ENCODE measurements around the gene CNKSR2. TPM values are rescaled to one million over a fixed set of nuclear protein-coding genes. Genes with fewer than 3 reads are reported as not detected.
"Not testable (repeated sequence)": the region's sequence is repeated elsewhere in the genome, so short reads cannot be mapped to it uniquely, and the experiment has no call there.

CNKSR2 gene
- polyA plus RNA-seq, 4 donors = under 0.01 to 0.27 (median 0.25) TPM; not detected in 1

DNA sequence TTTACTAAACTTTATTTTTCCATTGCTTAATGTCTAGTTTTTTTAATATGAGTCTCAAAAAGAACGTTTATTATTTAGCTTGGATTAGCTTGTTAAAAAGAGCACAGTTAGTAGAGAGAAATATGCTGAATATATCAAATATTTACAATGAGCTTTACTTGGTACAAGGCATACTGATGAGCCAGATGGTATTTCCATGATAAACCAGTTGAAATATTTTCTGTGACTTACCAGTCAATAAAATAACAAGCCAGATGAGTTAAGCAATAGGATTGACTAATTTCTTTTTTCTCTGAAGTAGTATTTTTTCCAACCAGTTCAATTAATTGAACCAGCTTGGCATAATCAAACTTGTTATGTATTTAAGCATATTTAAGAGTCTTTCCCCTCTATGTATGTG, 149.8 kb downstream of the CNKSR2 start:
- Histone ChIP-seq H3K27me3 (ENCODE audit: control insufficient read depth in 3 of 3, insufficient read depth in 3 of 3, low read length in 3 of 3) (no peaks in the 10 kb centered on the region), H3K27ac (ENCODE audit: low read depth in 1 of 3, low read length in 2 of 3) (no peak overlapping the region), H3K4me3 (ENCODE audit: low read depth in 1 of 3, low read length in 3 of 3) (no peak overlapping the region), H3K36me3 (ENCODE audit: control insufficient read depth in 3 of 3, insufficient read depth in 2 of 3, low read depth in 1 of 3, low read length in 3 of 3) (no peaks in the 10 kb centered on the region), H3K9me3 (ENCODE audit: control insufficient read depth in 2 of 2, insufficient read depth in 1 of 2, low read depth in 1 of 2, low read length in 1 of 2) (no peaks in the 10 kb centered on the region), H3K4me1 (ENCODE audit: control insufficient read depth in 3 of 3, insufficient read depth in 2 of 3, low read depth in 1 of 3, low read length in 2 of 3) (no peaks in the 10 kb centered on the region)
- no peak for FAIRE-seq
- DNase-seq = no peak
- WGBS, 3 donors = 36 to 57% (median 43%) methylated on average over 1 of the region's 1 CpG

GRCh38 chrX:21528076-21528475, 153.9 kb downstream of the CNKSR2 start:
- Histone ChIP-seq H3K4me1 (ENCODE audit: control insufficient read depth in 3 of 3, insufficient read depth in 2 of 3, low read depth in 1 of 3, low read length in 2 of 3) (no peaks in the 10 kb centered on the region), H3K36me3 (ENCODE audit: control insufficient read depth in 3 of 3, insufficient read depth in 2 of 3, low read depth in 1 of 3, low read length in 3 of 3) (no peaks in the 10 kb centered on the region), H3K27me3 (ENCODE audit: control insufficient read depth in 3 of 3, insufficient read depth in 3 of 3, low read length in 3 of 3) (no peaks in the 10 kb centered on the region), H3K9me3 (ENCODE audit: control insufficient read depth in 2 of 2, insufficient read depth in 1 of 2, low read depth in 1 of 2, low read length in 1 of 2) (no peaks in the 10 kb centered on the region), H3K4me3 (ENCODE audit: low read depth in 1 of 3, low read length in 3 of 3) (no peak overlapping the region), H3K27ac (ENCODE audit: low read depth in 1 of 3, low read length in 2 of 3) (no peak overlapping the region)
- FAIRE-seq (no peak), DNase-seq (no peak)

GRCh38 chrX:21529771-21530170, 155.6 kb downstream of the CNKSR2 start:
- 69 to 87% (median 82%) methylated on average over 2 of the region's 2 CpGs for WGBS, 3 donors
- no peak for FAIRE-seq

GRCh38 chrX:21544642-21545041, 170.4 kb downstream of the CNKSR2 start:
- not testable (repeated sequence) for H3K27ac ChIP-seq (ENCODE audit: low read depth in 1 of 3, low read length in 2 of 3); H3K4me1 ChIP-seq (ENCODE audit: control insufficient read depth in 3 of 3, insufficient read depth in 2 of 3, low read depth in 1 of 3, low read length in 2 of 3); FAIRE-seq; H3K36me3 ChIP-seq (ENCODE audit: control insufficient read depth in 3 of 3, insufficient read depth in 2 of 3, low read depth in 1 of 3, low read length in 3 of 3); H3K27me3 ChIP-seq (ENCODE audit: control insufficient read depth in 3 of 3, insufficient read depth in 3 of 3, low read length in 3 of 3); H3K4me3 ChIP-seq (ENCODE audit: low read depth in 1 of 3, low read length in 3 of 3); H3K9me3 ChIP-seq (ENCODE audit: control insufficient read depth in 2 of 2, insufficient read depth in 1 of 2, low read depth in 1 of 2, low read length in 1 of 2); DNase-seq
- WGBS, 3 donors = 82 to 93% (median 89%) methylated on average over 9 to 10 of the region's 10 CpGs

More at GRCh38 chrX:21529771-21530170, 155.6 kb downstream of the CNKSR2 start:
- no peak overlapping the region for H3K27ac ChIP-seq (ENCODE audit: low read depth in 1 of 3, low read length in 2 of 3)
- no peaks in the 10 kb centered on the region for H3K4me1 ChIP-seq (ENCODE audit: control insufficient read depth in 3 of 3, insufficient read depth in 2 of 3, low read depth in 1 of 3, low read length in 2 of 3)
- H3K36me3 ChIP-seq (ENCODE audit: control insufficient read depth in 3 of 3, insufficient read depth in 2 of 3, low read depth in 1 of 3, low read length in 3 of 3) = no peaks in the 10 kb centered on the region
- DNase-seq = no peak
- no peaks in the 10 kb centered on the region for H3K27me3 ChIP-seq (ENCODE audit: control insufficient read depth in 3 of 3, insufficient read depth in 3 of 3, low read length in 3 of 3)
- no peaks in the 10 kb centered on the region for H3K9me3 ChIP-seq (ENCODE audit: control insufficient read depth in 2 of 2, insufficient read depth in 1 of 2, low read depth in 1 of 2, low read length in 1 of 2)
- H3K4me3 ChIP-seq (ENCODE audit: low read depth in 1 of 3, low read length in 3 of 3) = no peak overlapping the region

DNA sequence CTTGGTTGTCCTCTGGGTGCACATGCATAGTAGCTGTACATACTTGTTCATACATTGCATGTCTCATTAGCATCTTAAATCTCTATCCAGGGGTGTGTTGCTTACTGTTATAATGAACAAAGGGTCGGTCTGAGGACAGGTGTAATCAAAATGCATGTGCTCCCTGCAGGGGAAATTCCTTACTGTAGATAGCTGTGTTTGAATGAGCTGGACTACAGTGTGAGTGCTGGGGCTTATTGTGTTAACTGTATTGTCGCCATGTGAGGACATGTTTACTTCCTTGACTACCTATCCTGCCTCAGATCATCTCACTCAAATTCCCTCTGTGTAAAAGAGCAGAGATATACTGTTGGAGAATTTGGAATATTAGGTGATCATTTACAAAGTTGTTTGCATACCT, 185.2 kb downstream of the CNKSR2 start:
- DNase-seq (no peak), FAIRE-seq (no peak)
- no peaks in the 10 kb centered on the region for H3K9me3 ChIP-seq (ENCODE audit: control insufficient read depth in 2 of 2, insufficient read depth in 1 of 2, low read depth in 1 of 2, low read length in 1 of 2)
- no peak overlapping the region for H3K4me3 ChIP-seq (ENCODE audit: low read depth in 1 of 3, low read length in 3 of 3)
- H3K4me1 ChIP-seq (ENCODE audit: control insufficient read depth in 3 of 3, insufficient read depth in 2 of 3, low read depth in 1 of 3, low read length in 2 of 3) = no peaks in the 10 kb centered on the region
- H3K27ac ChIP-seq (ENCODE audit: low read depth in 1 of 3, low read length in 2 of 3) = no peak overlapping the region
- 34 to 67% (median 40%) methylated on average over 2 of the region's 2 CpGs for WGBS, 3 donors
- H3K27me3 ChIP-seq (ENCODE audit: control insufficient read depth in 3 of 3, insufficient read depth in 3 of 3, low read length in 3 of 3) = no peaks in the 10 kb centered on the region
- no peaks in the 10 kb centered on the region for H3K36me3 ChIP-seq (ENCODE audit: control insufficient read depth in 3 of 3, insufficient read depth in 2 of 3, low read depth in 1 of 3, low read length in 3 of 3)

- no peak overlapping the region for H3K27ac ChIP-seq (ENCODE audit: low read depth in 1 of 3, low read length in 2 of 3)
Observed at GRCh38 chrX:21565025-21565424, 190.8 kb downstream of the CNKSR2 start.

DNA sequence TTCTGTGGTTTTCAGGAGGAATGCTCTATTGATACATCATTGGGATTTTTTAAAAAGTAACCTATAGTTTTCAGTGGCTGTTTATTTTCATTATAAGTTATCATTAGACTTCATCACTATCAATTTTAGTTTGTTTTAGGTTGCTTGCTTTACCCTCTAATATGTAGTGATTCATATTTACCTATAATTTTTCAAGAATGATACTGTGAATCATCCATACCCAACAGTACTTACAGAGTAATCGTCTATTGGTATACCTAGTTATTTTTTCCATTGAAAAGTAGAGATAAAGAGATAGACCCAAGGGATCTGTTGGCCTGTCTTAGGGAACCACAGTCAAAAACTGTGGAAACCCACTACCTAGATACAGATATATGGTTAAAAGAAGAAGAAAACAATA, 200.6 kb downstream of the CNKSR2 start:
- Histone ChIP-seq H3K4me1 (ENCODE audit: control insufficient read depth in 3 of 3, insufficient read depth in 2 of 3, low read depth in 1 of 3, low read length in 2 of 3) (no peaks in the 10 kb centered on the region), H3K4me3 (ENCODE audit: low read depth in 1 of 3, low read length in 3 of 3) (no peak overlapping the region), H3K9me3 (ENCODE audit: control insufficient read depth in 2 of 2, insufficient read depth in 1 of 2, low read depth in 1 of 2, low read length in 1 of 2) (peaks cover 0 to 3% of the 10 kb centered on the region in 2 donors), H3K27ac (ENCODE audit: low read depth in 1 of 3, low read length in 2 of 3) (no peak overlapping the region), H3K36me3 (ENCODE audit: control insufficient read depth in 3 of 3, insufficient read depth in 2 of 3, low read depth in 1 of 3, low read length in 3 of 3) (no peaks in the 10 kb centered on the region), H3K27me3 (ENCODE audit: control insufficient read depth in 3 of 3, insufficient read depth in 3 of 3, low read length in 3 of 3) (no peaks in the 10 kb centered on the region)
- WGBS, 3 donors = 83 to 91% (median 84%) methylated on average over 1 of the region's 1 CpG
- FAIRE-seq = no peak
- DNase-seq = no peak

More at GRCh38 chrX:21565025-21565424, 190.8 kb downstream of the CNKSR2 start:
- Histone ChIP-seq H3K9me3 (ENCODE audit: control insufficient read depth in 2 of 2, insufficient read depth in 1 of 2, low read depth in 1 of 2, low read length in 1 of 2) (no peaks in the 10 kb centered on the region), H3K27me3 (ENCODE audit: control insufficient read depth in 3 of 3, insufficient read depth in 3 of 3, low read length in 3 of 3) (no peaks in the 10 kb centered on the region), H3K36me3 (ENCODE audit: control insufficient read depth in 3 of 3, insufficient read depth in 2 of 3, low read depth in 1 of 3, low read length in 3 of 3) (no peaks in the 10 kb centered on the region), H3K4me3 (ENCODE audit: low read depth in 1 of 3, low read length in 3 of 3) (no peak overlapping the region), H3K4me1 (ENCODE audit: control insufficient read depth in 3 of 3, insufficient read depth in 2 of 3, low read depth in 1 of 3, low read length in 2 of 3) (no peaks in the 10 kb centered on the region)
- WGBS, 3 donors = 75 to 95% (median 93%) methylated on average over 3 of the region's 3 CpGs
- FAIRE-seq (no peak), DNase-seq (no peak)

GRCh38 chrX:21581479-21581878, 207.3 kb downstream of the CNKSR2 start:
- Histone ChIP-seq H3K4me1 (ENCODE audit: control insufficient read depth in 3 of 3, insufficient read depth in 2 of 3, low read depth in 1 of 3, low read length in 2 of 3) (no peaks in the 10 kb centered on the region), H3K27ac (ENCODE audit: low read depth in 1 of 3, low read length in 2 of 3) (no peak overlapping the region), H3K36me3 (ENCODE audit: control insufficient read depth in 3 of 3, insufficient read depth in 2 of 3, low read depth in 1 of 3, low read length in 3 of 3) (no peaks in the 10 kb centered on the region), H3K9me3 (ENCODE audit: control insufficient read depth in 2 of 2, insufficient read depth in 1 of 2, low read depth in 1 of 2, low read length in 1 of 2) (no peaks in the 10 kb centered on the region), H3K27me3 (ENCODE audit: control insufficient read depth in 3 of 3, insufficient read depth in 3 of 3, low read length in 3 of 3) (no peaks in the 10 kb centered on the region), H3K4me3 (ENCODE audit: low read depth in 1 of 3, low read length in 3 of 3) (no peak overlapping the region)
- WGBS, 3 donors = 74 to 94% (median 90%) methylated on average over 3 of the region's 3 CpGs
- FAIRE-seq (no peak), DNase-seq (no peak)

GRCh38 chrX:21586001-21586400, 211.8 kb downstream of the CNKSR2 start:
- no peak for FAIRE-seq
- Histone ChIP-seq H3K4me1 (ENCODE audit: control insufficient read depth in 3 of 3, insufficient read depth in 2 of 3, low read depth in 1 of 3, low read length in 2 of 3) (no peaks in the 10 kb centered on the region), H3K4me3 (ENCODE audit: low read depth in 1 of 3, low read length in 3 of 3) (no peak overlapping the region), H3K36me3 (ENCODE audit: control insufficient read depth in 3 of 3, insufficient read depth in 2 of 3, low read depth in 1 of 3, low read length in 3 of 3) (no peaks in the 10 kb centered on the region), H3K27ac (ENCODE audit: low read depth in 1 of 3, low read length in 2 of 3) (no peak overlapping the region), H3K27me3 (ENCODE audit: control insufficient read depth in 3 of 3, insufficient read depth in 3 of 3, low read length in 3 of 3) (no peaks in the 10 kb centered on the region), H3K9me3 (ENCODE audit: control insufficient read depth in 2 of 2, insufficient read depth in 1 of 2, low read depth in 1 of 2, low read length in 1 of 2) (no peaks in the 10 kb centered on the region)
- DNase-seq = no peak
- whole genome bisulfite sequencing, 3 donors = 80 to 91% (median 81%) methylated on average over 3 of the region's 3 CpGs
